Mammary epithelial cell (primary cell): ENCODE results near the gene PCSK7.

ENCODE experiments used
- EZH2 ChIP-seq: IDR thresholded peaks from 2 replicates; pipeline ENCODE4 v1.6.1; 2012; ENCODE audit warnings: low read length, inconsistent platforms, borderline replicate concordance
- TF ChIP-seq, protein P1 (sequence below), 2 donors: IDR thresholded peaks in 1 of 2; conservative IDR thresholded peaks in 1 of 2; 2 replicates each; pipeline ENCODE4 v1.5.1; 2011 to 2012; ENCODE audit warnings: inconsistent platforms in 2 of 2, low read length in 2 of 2, mild to moderate bottlenecking in 2 of 2, control low read depth in 1 of 2, low read depth in 1 of 2; ENCODE audit not compliant: insufficient read depth in 1 of 2; ENCODE audit errors: extremely low read depth in 1 of 2

GRCh38 chr11:117189191-117189940 is 42.5 kb downstream of the PCSK7 start:
- TF ChIP-seq, protein P1, sequence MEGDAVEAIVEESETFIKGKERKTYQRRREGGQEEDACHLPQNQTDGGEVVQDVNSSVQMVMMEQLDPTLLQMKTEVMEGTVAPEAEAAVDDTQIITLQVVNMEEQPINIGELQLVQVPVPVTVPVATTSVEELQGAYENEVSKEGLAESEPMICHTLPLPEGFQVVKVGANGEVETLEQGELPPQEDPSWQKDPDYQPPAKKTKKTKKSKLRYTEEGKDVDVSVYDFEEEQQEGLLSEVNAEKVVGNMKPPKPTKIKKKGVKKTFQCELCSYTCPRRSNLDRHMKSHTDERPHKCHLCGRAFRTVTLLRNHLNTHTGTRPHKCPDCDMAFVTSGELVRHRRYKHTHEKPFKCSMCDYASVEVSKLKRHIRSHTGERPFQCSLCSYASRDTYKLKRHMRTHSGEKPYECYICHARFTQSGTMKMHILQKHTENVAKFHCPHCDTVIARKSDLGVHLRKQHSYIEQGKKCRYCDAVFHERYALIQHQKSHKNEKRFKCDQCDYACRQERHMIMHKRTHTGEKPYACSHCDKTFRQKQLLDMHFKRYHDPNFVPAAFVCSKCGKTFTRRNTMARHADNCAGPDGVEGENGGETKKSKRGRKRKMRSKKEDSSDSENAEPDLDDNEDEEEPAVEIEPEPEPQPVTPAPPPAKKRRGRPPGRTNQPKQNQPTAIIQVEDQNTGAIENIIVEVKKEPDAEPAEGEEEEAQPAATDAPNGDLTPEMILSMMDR (conservative IDR thresholded peaks at IDR 0.05 in 1 of 2, IDR thresholded peaks at IDR 0.05 in 1 of 2; ENCODE audit: extremely low read depth in 1 of 2, insufficient read depth in 1 of 2, low read depth in 1 of 2, low read length in 2 of 2) = no peak
- no peak for TF ChIP-seq EZH2
